Measurements from ENCODE around the gene EIF1.

DNA sequence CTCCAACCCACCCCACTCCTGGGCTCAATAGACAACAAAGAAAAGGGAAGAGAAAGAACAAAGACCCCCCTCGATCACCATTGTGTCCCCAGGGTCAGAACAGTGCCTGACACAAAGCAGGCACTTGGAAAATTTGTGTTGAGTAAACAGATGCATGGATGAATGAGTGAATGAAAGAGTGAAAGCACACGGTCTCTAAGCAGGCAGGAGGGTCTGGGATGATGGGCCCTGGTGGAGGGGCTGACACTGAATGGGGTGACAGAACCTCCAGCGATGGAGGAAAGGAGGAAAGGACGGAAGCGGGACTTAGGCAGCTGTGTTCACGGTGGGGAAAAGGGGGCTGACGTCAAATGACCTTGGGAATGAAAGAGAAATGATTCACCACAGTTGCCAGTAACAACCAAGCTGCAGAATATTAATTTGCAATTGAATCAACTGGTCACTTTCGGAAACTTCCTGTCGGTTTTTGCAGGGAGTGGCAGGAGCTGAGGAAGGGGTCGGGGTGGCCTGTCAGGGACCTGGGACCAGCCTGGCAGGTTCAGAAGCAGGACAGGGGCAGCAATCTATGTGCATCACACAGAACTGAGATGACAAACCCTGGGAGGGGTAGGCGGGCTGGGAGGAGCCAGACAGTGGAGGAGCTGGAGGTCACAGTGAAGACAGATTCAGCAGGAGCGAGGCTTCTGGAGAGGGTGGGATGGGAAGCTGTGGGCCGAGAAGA lies 16.7 kb downstream of the EIF1 start:
- TF ChIP-seq, protein P1, sequence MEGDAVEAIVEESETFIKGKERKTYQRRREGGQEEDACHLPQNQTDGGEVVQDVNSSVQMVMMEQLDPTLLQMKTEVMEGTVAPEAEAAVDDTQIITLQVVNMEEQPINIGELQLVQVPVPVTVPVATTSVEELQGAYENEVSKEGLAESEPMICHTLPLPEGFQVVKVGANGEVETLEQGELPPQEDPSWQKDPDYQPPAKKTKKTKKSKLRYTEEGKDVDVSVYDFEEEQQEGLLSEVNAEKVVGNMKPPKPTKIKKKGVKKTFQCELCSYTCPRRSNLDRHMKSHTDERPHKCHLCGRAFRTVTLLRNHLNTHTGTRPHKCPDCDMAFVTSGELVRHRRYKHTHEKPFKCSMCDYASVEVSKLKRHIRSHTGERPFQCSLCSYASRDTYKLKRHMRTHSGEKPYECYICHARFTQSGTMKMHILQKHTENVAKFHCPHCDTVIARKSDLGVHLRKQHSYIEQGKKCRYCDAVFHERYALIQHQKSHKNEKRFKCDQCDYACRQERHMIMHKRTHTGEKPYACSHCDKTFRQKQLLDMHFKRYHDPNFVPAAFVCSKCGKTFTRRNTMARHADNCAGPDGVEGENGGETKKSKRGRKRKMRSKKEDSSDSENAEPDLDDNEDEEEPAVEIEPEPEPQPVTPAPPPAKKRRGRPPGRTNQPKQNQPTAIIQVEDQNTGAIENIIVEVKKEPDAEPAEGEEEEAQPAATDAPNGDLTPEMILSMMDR (IDR thresholded peaks at IDR 0.05): no peak
- TF ChIP-seq EZH2 (IDR thresholded peaks at IDR 0.05; ENCODE audit: borderline replicate concordance, insufficient read depth, low read depth, low read length, poor library complexity, severe bottlenecking): no peak

Measured in B cell (primary cell).